ENCODE results near the gene XYLT2.
A peak's percentile ranks its signal among the peaks of the same experiment; 100 is the strongest.
"Not testable (repeated sequence)": the region's sequence is repeated elsewhere in the genome, so short reads cannot be mapped to it uniquely, and the experiment has no call there.

The XYLT2 gene

DNA sequence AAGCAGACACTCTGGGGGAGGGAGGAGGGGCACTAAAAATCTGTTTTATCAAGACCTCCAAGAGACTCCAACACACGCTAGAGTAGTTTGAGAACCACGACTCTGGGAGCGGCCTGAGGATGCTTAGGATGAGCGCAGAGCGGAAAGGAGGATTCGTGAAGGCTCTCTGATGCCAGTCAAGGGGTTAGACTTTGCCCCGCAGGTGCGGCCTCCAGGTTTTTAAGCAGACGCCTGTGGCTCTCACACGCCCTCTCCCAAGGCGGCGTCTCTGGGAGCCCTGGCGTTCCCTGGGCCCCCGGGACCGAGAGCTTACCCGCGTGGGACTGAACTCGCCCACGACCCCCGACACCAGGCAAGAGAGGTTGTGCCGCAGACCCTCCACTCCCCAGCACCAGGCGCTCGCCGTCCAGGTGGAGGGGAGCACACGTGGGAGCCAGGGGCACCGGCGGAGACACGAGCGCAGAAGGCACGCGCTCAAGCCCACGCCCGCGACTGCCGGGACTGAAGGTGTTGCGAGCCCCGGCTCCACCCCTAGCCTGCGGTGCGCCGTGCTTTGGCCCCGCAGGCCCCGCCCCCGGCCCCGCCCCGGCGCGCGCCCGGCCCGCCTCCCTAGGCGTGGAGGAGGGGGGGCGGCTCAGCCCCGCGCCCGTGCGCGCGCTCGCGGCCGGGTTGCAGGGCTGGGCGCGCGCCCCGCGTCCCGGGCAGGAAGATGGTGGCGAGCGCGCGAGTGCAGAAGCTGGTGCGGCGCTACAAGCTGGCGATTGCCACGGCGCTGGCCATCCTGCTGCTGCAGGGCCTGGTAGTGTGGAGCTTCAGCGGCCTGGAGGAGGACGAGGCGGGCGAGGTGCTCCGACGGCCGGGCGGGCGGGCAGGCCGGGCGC, at the start of gene XYLT2:
Gene XYLT2, plus strand, starts transcription at position 695 of the 881 bp plus-strand sequence. Its CDS starts 15 bp downstream, at position 710.
- Mint-ChIP-seq H3K36me3 (ENCODE audit: low read depth) (peaks cover 12% of the 10 kb centered on the region), H3K27me3 (no peaks in the 10 kb centered on the region), H3K4me3 (peak within 1 kb of the TSS; percentile 94), H3K9me3 (no peaks in the 10 kb centered on the region), H3K4me1 (ENCODE audit: low read depth) (peaks cover 42% of the 10 kb centered on the region), H3K27ac (peak within 1 kb of the TSS; percentile 94)
- DNase-seq = peak; percentile 93

- DNase-seq = peak; percentile 85
- peaks cover 6% of the 10 kb centered on the region for H3K27me3 Mint-ChIP-seq
- no peaks in the 10 kb centered on the region for H3K36me3 Mint-ChIP-seq (ENCODE audit: low read depth)
- H3K27ac Mint-ChIP-seq = no peak overlapping the region
- H3K9me3 Mint-ChIP-seq = no peaks in the 10 kb centered on the region
- peaks cover 3% of the 10 kb centered on the region for H3K4me1 Mint-ChIP-seq (ENCODE audit: low read depth)
- H3K4me3 Mint-ChIP-seq = no peak overlapping the region
Measured at GRCh38 chr17:50297407-50297865, 48.5 kb upstream of the XYLT2 start.

- Mint-ChIP-seq H3K9me3 (no peaks in the 10 kb centered on the region), H3K4me1 (ENCODE audit: low read depth) (peaks cover 3% of the 10 kb centered on the region), H3K4me3 (no peak overlapping the region), H3K36me3 (ENCODE audit: low read depth) (no peaks in the 10 kb centered on the region), H3K27ac (no peak overlapping the region), H3K27me3 (peaks cover 6% of the 10 kb centered on the region)
- no peak for DNase-seq
Measured at GRCh38 chr17:50298018-50298417, 47.9 kb upstream of the XYLT2 start.

DNA sequence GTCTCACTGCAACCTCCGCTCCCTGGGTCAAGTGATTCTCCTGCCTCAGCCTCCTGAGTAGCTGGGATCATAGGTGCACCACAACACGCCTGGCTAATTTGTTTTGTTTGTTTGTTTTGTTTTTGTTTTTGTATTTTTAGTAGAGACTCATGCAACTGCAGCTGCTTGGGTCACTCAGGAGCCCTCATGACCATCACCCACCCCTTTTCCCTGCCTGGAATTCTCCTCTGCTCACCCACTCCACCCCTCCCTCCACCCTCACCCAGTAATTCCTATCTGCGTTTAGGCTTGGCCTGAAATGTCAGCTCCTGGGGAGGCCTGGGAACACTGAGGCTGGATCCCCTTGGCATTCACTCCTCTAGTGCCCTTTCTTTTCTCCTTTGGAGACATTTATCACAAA, 46.1 kb upstream of the XYLT2 start:
- H3K4me1 Mint-ChIP-seq (ENCODE audit: low read depth) = peaks cover 3% of the 10 kb centered on the region
- no peaks in the 10 kb centered on the region for H3K36me3 Mint-ChIP-seq (ENCODE audit: low read depth)
- no peak overlapping the region for H3K4me3 Mint-ChIP-seq
- DNase-seq = no peak
- H3K9me3 Mint-ChIP-seq = no peaks in the 10 kb centered on the region
- H3K27me3 Mint-ChIP-seq = peaks cover 12% of the 10 kb centered on the region
- no peak overlapping the region for H3K27ac Mint-ChIP-seq

- H3K4me3 Mint-ChIP-seq; DNase-seq; H3K9me3 Mint-ChIP-seq; H3K36me3 Mint-ChIP-seq (ENCODE audit: low read depth); H3K27ac Mint-ChIP-seq; H3K4me1 Mint-ChIP-seq (ENCODE audit: low read depth): not testable (repeated sequence)
- peaks cover 19% of the 10 kb centered on the region for H3K27me3 Mint-ChIP-seq
Measured at GRCh38 chr17:50300824-50301223, 45.1 kb upstream of the XYLT2 start.

GRCh38 chr17:50301891-50302584, 43.9 kb upstream of the XYLT2 start:
- H3K4me1 Mint-ChIP-seq (ENCODE audit: low read depth) = peaks cover 7% of the 10 kb centered on the region
- no peaks in the 10 kb centered on the region for H3K9me3 Mint-ChIP-seq
- no peak overlapping the region for H3K4me3 Mint-ChIP-seq
- no peak for DNase-seq
- peaks cover 26% of the 10 kb centered on the region for H3K27me3 Mint-ChIP-seq
- no peaks in the 10 kb centered on the region for H3K36me3 Mint-ChIP-seq (ENCODE audit: low read depth)
- no peak overlapping the region for H3K27ac Mint-ChIP-seq

- Mint-ChIP-seq H3K36me3 (ENCODE audit: low read depth) (no peaks in the 10 kb centered on the region), H3K4me3 (no peak overlapping the region), H3K27me3 (peaks cover 23% of the 10 kb centered on the region), H3K4me1 (ENCODE audit: low read depth) (peaks cover 10% of the 10 kb centered on the region), H3K27ac (no peak overlapping the region), H3K9me3 (no peaks in the 10 kb centered on the region)
- no peak for DNase-seq
Measured at GRCh38 chr17:50303051-50303450, 42.9 kb upstream of the XYLT2 start.

DNA sequence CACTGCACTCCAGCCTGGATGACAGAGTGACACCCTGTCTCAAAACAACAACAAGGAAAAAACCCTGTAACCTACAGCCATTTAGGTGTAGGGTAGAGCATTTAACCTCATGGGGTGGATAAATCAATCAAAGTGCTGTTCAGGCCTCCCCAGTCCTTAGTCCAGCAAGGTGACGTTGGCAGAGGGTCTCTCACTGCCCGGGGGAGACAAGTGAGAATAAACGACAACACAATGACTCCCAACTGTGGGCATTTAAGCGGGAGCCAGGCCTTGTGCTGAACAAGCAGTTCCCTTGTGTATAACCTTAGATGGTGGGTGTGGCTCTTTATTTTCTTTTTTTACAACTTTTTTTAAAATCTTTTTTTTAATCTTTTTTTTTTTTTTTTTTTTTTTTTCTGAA, 42.3 kb upstream of the XYLT2 start:
- no peak for DNase-seq
- peaks cover 23% of the 10 kb centered on the region for H3K27me3 Mint-ChIP-seq
- no peaks in the 10 kb centered on the region for H3K36me3 Mint-ChIP-seq (ENCODE audit: low read depth)
- H3K4me1 Mint-ChIP-seq (ENCODE audit: low read depth) = peaks cover 12% of the 10 kb centered on the region
- H3K9me3 Mint-ChIP-seq = no peaks in the 10 kb centered on the region
- H3K4me3 Mint-ChIP-seq = no peak overlapping the region
- H3K27ac Mint-ChIP-seq = no peak overlapping the region

DNA sequence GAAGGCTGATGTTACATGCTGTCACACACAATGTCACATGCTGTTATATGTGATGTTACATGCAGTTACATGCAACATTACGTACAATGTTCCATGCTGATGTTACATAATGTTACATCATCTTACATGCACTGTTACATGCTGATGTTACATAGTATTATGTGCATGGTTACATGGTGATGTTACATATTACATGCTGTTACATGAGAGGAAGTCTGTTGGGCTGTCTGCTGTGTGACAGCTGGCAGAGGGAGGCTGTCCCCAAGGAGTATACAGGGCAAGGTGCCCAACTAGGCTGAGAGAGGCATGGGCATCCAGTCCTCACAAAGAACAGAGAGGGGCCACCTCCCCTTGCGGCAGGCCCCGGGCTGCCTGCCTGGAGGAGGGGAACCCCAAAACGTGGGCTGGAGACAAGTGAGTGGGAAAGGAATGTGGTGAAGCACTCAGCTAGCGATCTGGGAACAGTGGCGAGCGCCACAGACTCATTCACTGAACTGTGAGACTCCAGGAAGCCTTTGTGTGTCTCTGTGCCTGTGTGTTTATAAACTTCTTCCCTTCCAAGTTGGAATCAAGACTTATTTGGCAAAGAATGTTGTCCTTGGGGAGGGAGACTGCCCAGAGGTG, 41.0 kb upstream of the XYLT2 start:
- DNase-seq = no peak
- H3K27me3 Mint-ChIP-seq = peaks cover 23% of the 10 kb centered on the region
- H3K9me3 Mint-ChIP-seq = no peaks in the 10 kb centered on the region
- no peaks in the 10 kb centered on the region for H3K36me3 Mint-ChIP-seq (ENCODE audit: low read depth)
- H3K4me3 Mint-ChIP-seq = no peak overlapping the region
- H3K27ac Mint-ChIP-seq = no peak overlapping the region
- peaks cover 23% of the 10 kb centered on the region for H3K4me1 Mint-ChIP-seq (ENCODE audit: low read depth)

DNA sequence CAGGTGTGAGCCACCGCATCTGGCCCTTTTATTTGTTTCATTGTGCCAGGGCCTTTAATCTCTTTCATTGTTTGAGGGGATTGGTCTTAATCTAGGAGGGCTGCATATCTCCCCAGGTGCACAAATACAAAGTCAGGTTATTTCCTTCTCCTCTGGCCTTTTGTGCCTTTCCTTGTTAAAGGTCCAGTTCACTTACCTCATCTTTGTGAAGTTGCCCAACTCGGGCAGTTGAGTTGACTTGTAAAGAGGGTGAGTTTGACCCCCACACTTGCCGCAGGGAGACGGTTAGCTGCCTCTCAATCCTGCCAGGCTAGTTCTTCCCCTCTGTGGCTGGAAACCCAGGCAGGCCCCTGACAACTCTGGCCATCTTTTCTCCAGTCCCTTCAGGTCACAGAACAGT, 38.3 kb upstream of the XYLT2 start:
- Mint-ChIP-seq H3K9me3 (no peaks in the 10 kb centered on the region), H3K27ac (no peak overlapping the region), H3K4me3 (no peak overlapping the region), H3K36me3 (ENCODE audit: low read depth) (no peaks in the 10 kb centered on the region), H3K4me1 (ENCODE audit: low read depth) (peaks cover 36% of the 10 kb centered on the region), H3K27me3 (peaks cover 36% of the 10 kb centered on the region)
- no peak for DNase-seq

GRCh38 chr17:50308666-50309065, 37.3 kb upstream of the XYLT2 start:
- Mint-ChIP-seq H3K4me1 (ENCODE audit: low read depth) (peaks cover 36% of the 10 kb centered on the region), H3K9me3 (no peaks in the 10 kb centered on the region), H3K27me3 (peaks cover 45% of the 10 kb centered on the region), H3K4me3 (no peak overlapping the region), H3K36me3 (ENCODE audit: low read depth) (no peaks in the 10 kb centered on the region), H3K27ac (peak overlapping the region; percentile 77)
- no peak for DNase-seq

DNA sequence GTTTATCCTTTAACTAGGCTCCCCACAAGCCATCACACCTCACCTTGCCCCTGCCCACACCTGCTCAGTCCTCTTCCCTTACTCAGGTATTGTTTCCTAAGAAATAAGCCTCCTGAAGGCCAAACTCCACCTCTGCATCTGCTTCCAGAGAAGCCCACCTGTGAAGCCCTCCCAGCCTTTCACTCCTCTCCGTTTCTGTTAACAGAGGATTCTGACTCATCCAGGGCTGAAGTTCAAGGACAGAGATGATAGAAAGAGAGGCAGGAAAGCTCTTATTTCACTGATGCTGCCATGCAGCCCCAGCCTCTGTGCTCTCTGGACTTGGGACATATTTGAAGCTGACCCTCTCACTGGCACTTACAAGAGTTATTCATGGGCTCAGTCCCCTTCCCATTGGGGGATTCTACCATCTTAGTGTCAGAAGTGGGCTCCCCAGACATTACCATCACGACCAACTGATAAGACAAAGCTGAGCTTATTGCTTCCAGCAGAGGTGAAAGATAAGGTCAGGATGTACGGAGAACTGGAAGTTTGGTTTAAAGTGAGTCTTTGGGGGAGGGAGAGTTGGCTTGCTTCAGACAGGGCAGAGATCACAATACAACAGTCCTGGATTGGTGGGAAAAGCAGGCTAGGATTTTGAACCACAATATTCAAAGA, 35.3 kb upstream of the XYLT2 start:
- no peaks in the 10 kb centered on the region for H3K9me3 Mint-ChIP-seq
- peaks cover 40% of the 10 kb centered on the region for H3K27me3 Mint-ChIP-seq
- no peak overlapping the region for H3K4me3 Mint-ChIP-seq
- H3K36me3 Mint-ChIP-seq (ENCODE audit: low read depth) = no peaks in the 10 kb centered on the region
- H3K4me1 Mint-ChIP-seq (ENCODE audit: low read depth) = peaks cover 31% of the 10 kb centered on the region
- H3K27ac Mint-ChIP-seq = peak overlapping the region; percentile 80
- no peak for DNase-seq

- Mint-ChIP-seq H3K36me3 (ENCODE audit: low read depth) (no peaks in the 10 kb centered on the region), H3K27ac (peak overlapping the region; percentile 80), H3K4me1 (ENCODE audit: low read depth) (peaks cover 31% of the 10 kb centered on the region), H3K27me3 (peaks cover 38% of the 10 kb centered on the region), H3K4me3 (no peak overlapping the region), H3K9me3 (no peaks in the 10 kb centered on the region)
- no peak for DNase-seq
Measured at GRCh38 chr17:50311112-50311460, 34.8 kb upstream of the XYLT2 start.

DNA sequence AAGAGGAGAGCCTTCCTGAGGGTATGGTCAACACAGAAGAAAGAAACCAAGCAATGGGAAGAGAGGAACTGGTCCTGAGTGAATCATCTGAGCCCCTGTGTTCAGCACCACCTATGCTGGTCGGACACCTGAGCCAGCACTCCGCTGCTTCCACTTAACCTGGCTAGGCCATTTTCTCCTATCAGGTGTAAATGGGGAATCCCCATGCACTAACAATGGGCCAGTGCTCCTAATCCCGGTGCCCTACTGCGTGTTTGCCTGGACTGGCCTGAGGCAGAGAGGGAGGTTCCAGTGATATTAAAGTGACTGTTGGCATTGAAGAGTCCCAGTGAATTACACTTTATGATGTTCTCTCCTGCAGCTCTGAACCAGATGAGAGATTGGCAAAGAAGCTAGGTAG, 34.4 kb upstream of the XYLT2 start:
- no peak for DNase-seq
- peaks cover 31% of the 10 kb centered on the region for H3K4me1 Mint-ChIP-seq (ENCODE audit: low read depth)
- no peak overlapping the region for H3K4me3 Mint-ChIP-seq
- H3K27me3 Mint-ChIP-seq = peaks cover 34% of the 10 kb centered on the region
- no peaks in the 10 kb centered on the region for H3K9me3 Mint-ChIP-seq
- H3K36me3 Mint-ChIP-seq (ENCODE audit: low read depth) = no peaks in the 10 kb centered on the region
- no peak overlapping the region for H3K27ac Mint-ChIP-seq

Measured in activated T-cell treated with anti-CD3 and anti-CD28 coated beads, Interleukin-2, amount 50 U/mL, for 24 hours (primary cell).